Esophagus muscularis mucosa (tissue), 4 donors: ENCODE results near the gene COL25A1. TPM values are rescaled to one million over a fixed set of nuclear protein-coding genes. Genes with fewer than 3 reads are reported as not detected.

ENCODE experiments used
- DNase-seq: peaks from one replicate; pipeline ENCODE4 v3.0.0-alpha.2; 2017; ENCODE audit errors: extremely low spot score
- H3K27ac ChIP-seq, 4 donors: fragments of 200-600 bp; sonication (generic); replicated peaks in 1 of 4; 1 replicate in 3 of 4; 2 replicates in 1 of 4; pipeline ENCODE4 v1.5.1; 2016 to 2019; ENCODE audit warnings: mild to moderate bottlenecking in 1 of 4
- H3K27me3 ChIP-seq, 4 donors: fragments of 200-600 bp; sonication (generic); one replicate each; pipeline versions ENCODE4 v1.5.1 to v1.6.0; 2016 to 2019
- H3K36me3 ChIP-seq, 4 donors: fragments of 200-600 bp; sonication (generic); one replicate each; pipeline ENCODE4 v1.5.1; 2016 to 2019
- H3K4me1 ChIP-seq, 4 donors: fragments of 200-600 bp; sonication (generic); one replicate each; pipeline ENCODE4 v1.5.1; 2016 to 2019
- H3K4me3 ChIP-seq, 4 donors: fragments of 200-600 bp; sonication (generic); 1 replicate in 2 of 4; 2 replicates in 2 of 4; pipeline ENCODE4 v1.5.1; 2016 to 2019; ENCODE audit warnings: mild to moderate bottlenecking in 4 of 4, moderate library complexity in 1 of 4
- H3K9me3 ChIP-seq, 4 donors: fragments of 200-600 bp; sonication (generic); 1 replicate in 3 of 4; 2 replicates in 1 of 4; pipeline ENCODE4 v1.5.1; 2016 to 2019
- EP300 ChIP-seq: sonication (generic); formaldehyde crosslinking; IDR thresholded peaks from one replicate; pipeline ENCODE4 v1.6.1; 2017; ENCODE audit warnings: antibody characterized with exemption
- POLR2A ChIP-seq: fragments of 450-650 bp; IDR thresholded peaks from one replicate; pipeline ENCODE4 v1.6.1; 2017; ENCODE audit warnings: antibody characterized with exemption, moderate library complexity, mild to moderate bottlenecking, low read depth
- POLR2AphosphoS5 ChIP-seq, 2 donors: sonication (generic); formaldehyde crosslinking; IDR thresholded peaks; one replicate each; pipeline ENCODE4 v1.6.1; 2017; ENCODE audit warnings: antibody characterized with exemption in 2 of 2
- WGBS: methylation state at CpG from one replicate; pipeline ENCODE4 v1.1.5; 2018; 5-methylcytosine and 5-hydroxymethylcytosine counted together
- intact Hi-C: fragments of 100-400 bp; cut with DNase I; formaldehyde crosslinking; loops from one replicate; pipeline ENCODE4 v1.15.1; 2023
- total RNA-seq, 4 donors: library from RNA; depleted of rRNA; stranded (reverse); fragments of >200 nt; gene quantifications; one replicate each; pipeline versions ENCODE4 v1.1.0 to v1.2.1, GENCODE V29; 2016
- TF ChIP-seq, protein P1 (sequence below), 3 experiments: fragments of 200-600 bp in 2 of 3; fragments of 450-650 bp in 1 of 3; sonication (generic) in 2 of 3; IDR thresholded peaks; one replicate each; pipeline ENCODE4 v1.5.1; 2017 to 2019; ENCODE audit warnings: antibody characterized with exemption in 3 of 3, mild to moderate bottlenecking in 2 of 3, moderate library complexity in 1 of 3

COL25A1 gene
- total RNA-seq, 4 donors from 2014 or later = 1.0 to 3.7 (median 2.0) TPM

DNA sequence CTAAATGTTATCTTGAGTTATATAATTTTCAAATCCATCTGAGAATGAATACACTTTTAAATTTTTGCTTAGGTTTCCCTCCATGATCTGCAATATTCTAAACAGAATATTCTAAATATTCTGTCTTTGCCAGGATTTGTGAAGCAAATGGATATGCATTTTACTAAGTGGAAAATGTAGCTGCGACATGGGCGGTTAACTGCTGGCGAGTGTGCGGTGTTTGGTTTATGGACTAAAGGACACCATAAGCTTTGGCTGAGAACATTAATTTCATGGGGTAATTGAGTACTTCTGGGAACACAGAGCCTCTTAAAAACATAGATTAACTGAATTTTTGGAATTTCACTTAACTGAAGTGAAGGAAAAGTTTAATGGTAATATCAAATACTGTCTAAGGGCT is 385.8 kb downstream of the COL25A1 start:
- TF ChIP-seq POLR2AphosphoS5 (IDR thresholded peaks at IDR 0.05) (no peak), EP300 (no peak), POLR2A (no peak)
- TF ChIP-seq, protein P1, sequence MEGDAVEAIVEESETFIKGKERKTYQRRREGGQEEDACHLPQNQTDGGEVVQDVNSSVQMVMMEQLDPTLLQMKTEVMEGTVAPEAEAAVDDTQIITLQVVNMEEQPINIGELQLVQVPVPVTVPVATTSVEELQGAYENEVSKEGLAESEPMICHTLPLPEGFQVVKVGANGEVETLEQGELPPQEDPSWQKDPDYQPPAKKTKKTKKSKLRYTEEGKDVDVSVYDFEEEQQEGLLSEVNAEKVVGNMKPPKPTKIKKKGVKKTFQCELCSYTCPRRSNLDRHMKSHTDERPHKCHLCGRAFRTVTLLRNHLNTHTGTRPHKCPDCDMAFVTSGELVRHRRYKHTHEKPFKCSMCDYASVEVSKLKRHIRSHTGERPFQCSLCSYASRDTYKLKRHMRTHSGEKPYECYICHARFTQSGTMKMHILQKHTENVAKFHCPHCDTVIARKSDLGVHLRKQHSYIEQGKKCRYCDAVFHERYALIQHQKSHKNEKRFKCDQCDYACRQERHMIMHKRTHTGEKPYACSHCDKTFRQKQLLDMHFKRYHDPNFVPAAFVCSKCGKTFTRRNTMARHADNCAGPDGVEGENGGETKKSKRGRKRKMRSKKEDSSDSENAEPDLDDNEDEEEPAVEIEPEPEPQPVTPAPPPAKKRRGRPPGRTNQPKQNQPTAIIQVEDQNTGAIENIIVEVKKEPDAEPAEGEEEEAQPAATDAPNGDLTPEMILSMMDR (IDR thresholded peaks at IDR 0.05) = no peak
- Histone ChIP-seq H3K27me3 (no peaks in the 10 kb centered on the region), H3K36me3 (no peaks in the 10 kb centered on the region), H3K9me3 (no peaks in the 10 kb centered on the region), H3K27ac (no peak overlapping the region), H3K4me1 (no peaks in the 10 kb centered on the region), H3K4me3 (no peak overlapping the region)
- intact Hi-C loops = no loop called here
- WGBS = 82% methylated on average over 4 of the region's 4 CpGs
- no peak for DNase-seq

GRCh38 chr4:108906866-108907367 is 395.5 kb downstream of the COL25A1 start:
- Histone ChIP-seq H3K36me3 (no peaks in the 10 kb centered on the region), H3K9me3 (no peaks in the 10 kb centered on the region), H3K27ac (no peak overlapping the region), H3K4me3 (no peak overlapping the region), H3K4me1 (no peaks in the 10 kb centered on the region), H3K27me3 (peaks cover 0 to 4% (median 0%) of the 10 kb centered on the region in 4 donors)
- WGBS = 88% methylated on average over 8 of the region's 8 CpGs
- intact Hi-C loops = no loop called here
- TF ChIP-seq, protein P1 (IDR thresholded peaks at IDR 0.05) = no peak
- TF ChIP-seq POLR2A (no peak), EP300 (no peak), POLR2AphosphoS5 (IDR thresholded peaks at IDR 0.05) (no peak)
- DNase-seq = no peak

DNA sequence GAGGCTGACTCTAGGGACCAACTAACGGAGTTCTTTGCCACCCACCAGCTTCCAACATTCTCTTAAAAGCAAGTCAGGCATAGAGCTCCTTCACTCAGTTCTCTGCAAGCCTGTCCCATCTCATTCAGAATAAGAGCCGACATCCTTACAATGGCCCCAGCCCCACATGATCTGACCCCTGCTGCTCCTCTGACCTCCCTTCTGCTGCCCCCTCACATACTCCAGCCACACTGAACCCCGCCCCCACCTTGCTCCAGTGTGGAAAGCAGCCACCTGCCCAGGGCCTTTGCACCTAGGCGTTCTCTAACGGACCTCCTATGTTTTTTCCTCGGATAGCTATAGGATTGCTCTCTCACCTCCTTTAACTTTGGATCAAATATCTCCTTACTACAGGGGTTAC is 396.5 kb downstream of the COL25A1 start:
- H3K9me3 ChIP-seq = no peaks in the 10 kb centered on the region
- H3K36me3 ChIP-seq = no peaks in the 10 kb centered on the region
- TF ChIP-seq EP300 (no peak), POLR2A (no peak), POLR2AphosphoS5 (IDR thresholded peaks at IDR 0.05) (no peak)
- TF ChIP-seq, protein P1 (IDR thresholded peaks at IDR 0.05) = no peak
- no peak for DNase-seq
- intact Hi-C loops = no loop called here
- no peak overlapping the region for H3K27ac ChIP-seq
- 90% methylated on average over 6 of the region's 6 CpGs for WGBS
- peaks cover 0 to 4% (median 0%) of the 10 kb centered on the region in 4 donors for H3K27me3 ChIP-seq
- H3K4me1 ChIP-seq = no peaks in the 10 kb centered on the region
- no peak overlapping the region for H3K4me3 ChIP-seq

GRCh38 chr4:108903464-108904221 is 398.8 kb downstream of the COL25A1 start:
- Histone ChIP-seq H3K36me3 (no peaks in the 10 kb centered on the region), H3K4me3 (no peak overlapping the region), H3K27ac (no peak overlapping the region), H3K4me1 (no peaks in the 10 kb centered on the region), H3K27me3 (peaks cover 0 to 4% (median 0%) of the 10 kb centered on the region in 4 donors), H3K9me3 (no peaks in the 10 kb centered on the region)
- no peak for DNase-seq
- WGBS = 82% methylated on average over 4 of the region's 4 CpGs
- no peak for TF ChIP-seq EP300
- TF ChIP-seq, protein P1 (IDR thresholded peaks at IDR 0.05) = no peak
- TF ChIP-seq POLR2AphosphoS5 (IDR thresholded peaks at IDR 0.05) = no peak
- TF ChIP-seq POLR2A = no peak
- intact Hi-C loops = no loop called here
